ENCODE data around the gene C4B. TPM values are rescaled to one million over a fixed set of nuclear protein-coding genes. Genes with fewer than 3 reads are reported as not detected.

The C4B gene
- total and polyA plus RNA-seq, 2 donors (not counting 3 experiments of a cell fraction or from before 2014, with no cell fraction given) = 4.4 to 6.3 TPM

DNA sequence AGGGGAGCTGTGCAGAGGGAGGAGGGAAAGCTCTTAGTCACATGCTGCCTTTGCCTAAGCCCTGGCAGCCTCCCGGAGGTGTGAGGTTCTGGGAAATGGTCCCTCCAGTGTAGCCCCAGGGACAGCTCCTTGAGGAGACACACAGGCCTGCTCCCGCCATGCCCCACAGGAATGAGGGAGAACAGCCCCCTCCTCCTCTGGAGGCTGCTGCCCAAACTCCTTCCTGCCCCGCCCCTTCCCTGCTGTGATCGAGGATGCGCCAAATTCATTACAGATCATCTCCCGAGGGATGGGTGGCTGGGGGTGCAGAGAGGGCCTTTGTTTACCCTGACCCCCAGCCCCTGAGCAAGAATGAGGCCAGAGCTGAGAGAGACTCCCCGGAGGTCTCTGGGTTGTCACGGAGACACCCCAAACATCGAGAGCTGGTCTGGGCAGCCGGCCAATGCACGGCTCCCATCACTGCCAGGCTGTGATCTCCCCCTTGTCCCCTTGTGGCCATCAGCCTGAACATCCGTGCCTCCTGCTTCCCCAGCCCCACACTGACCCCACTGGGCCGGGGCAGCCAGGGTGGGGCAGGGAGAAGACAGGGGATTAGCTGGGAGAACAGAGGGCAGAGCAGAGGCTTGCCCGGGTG is 32.0 kb downstream of the C4B start:
- no peak for DNase-seq (ENCODE audit: low read depth, low spot score)
- BruUV-seq (replicated peaks) = no TSS peak
- no peak for FAIRE-seq
- ChIA-PET POLR2A (no interaction called here), CTCF (interaction anchor here (2.4 kb wide), 1 partner anchor 17 kb away, joined by 10 read pairs; no protein-coding TSS in a partner anchor)
- intact Hi-C loops (cut with micrococcal nuclease) = loop anchor here (10.0 kb wide), 2 partner anchors 148 to 748 kb away; partner anchors contain the start of genes GPSM3 and PBX2
- H3K27me3 ChIP-seq (ENCODE audit: control insufficient read depth in 2 of 2, insufficient read depth in 2 of 2, low read length in 2 of 2) = peaks cover 0 to 3% of the 10 kb centered on the region in 2 experiments
- H4K20me1 ChIP-seq (replicated peaks; ENCODE audit: control insufficient read depth, extremely low read depth, insufficient read depth, low read length) = no peaks in the 10 kb centered on the region
- H3K4me1 ChIP-seq (ENCODE audit: control insufficient read depth, extremely low read depth, insufficient read depth, low read length) = peaks cover 10% of the 10 kb centered on the region
- no peaks in the 10 kb centered on the region for H3K36me3 ChIP-seq (ENCODE audit: control insufficient read depth in 2 of 2, extremely low read depth in 1 of 2, insufficient read depth in 2 of 2, low read length in 2 of 2)
- dilution Hi-C loops (cut with MboI; ENCODE audit: extremely low pct_ligation_motif_present, low sequenced_read_pairs) = no loop called here
- TF ChIP-seq MYC (IDR thresholded peaks at IDR 0.05; ENCODE audit: low read depth, low read length) (no peak), GATA2 (IDR thresholded peaks at IDR 0.05; ENCODE audit: insufficient read depth, insufficient read length, low read depth, low read length) (no peak), JUN (IDR thresholded peaks at IDR 0.05; ENCODE audit: borderline replicate concordance, insufficient read depth, insufficient read length, low read depth) (no peak), POLR2A (IDR thresholded peaks at IDR 0.05; ENCODE audit: low read depth, low read length) (no peak), POLR2AphosphoS5 (IDR thresholded peaks at IDR 0.05; ENCODE audit: insufficient read depth, low read depth, low read length) (no peak), EZH2 (IDR thresholded peaks at IDR 0.05; ENCODE audit: borderline replicate concordance, low read depth, low read length, severe bottlenecking) (no peak), FOS (IDR thresholded peaks at IDR 0.05; ENCODE audit: borderline replicate concordance, insufficient read depth, low read length) (no peak)
- TF ChIP-seq, protein P1, sequence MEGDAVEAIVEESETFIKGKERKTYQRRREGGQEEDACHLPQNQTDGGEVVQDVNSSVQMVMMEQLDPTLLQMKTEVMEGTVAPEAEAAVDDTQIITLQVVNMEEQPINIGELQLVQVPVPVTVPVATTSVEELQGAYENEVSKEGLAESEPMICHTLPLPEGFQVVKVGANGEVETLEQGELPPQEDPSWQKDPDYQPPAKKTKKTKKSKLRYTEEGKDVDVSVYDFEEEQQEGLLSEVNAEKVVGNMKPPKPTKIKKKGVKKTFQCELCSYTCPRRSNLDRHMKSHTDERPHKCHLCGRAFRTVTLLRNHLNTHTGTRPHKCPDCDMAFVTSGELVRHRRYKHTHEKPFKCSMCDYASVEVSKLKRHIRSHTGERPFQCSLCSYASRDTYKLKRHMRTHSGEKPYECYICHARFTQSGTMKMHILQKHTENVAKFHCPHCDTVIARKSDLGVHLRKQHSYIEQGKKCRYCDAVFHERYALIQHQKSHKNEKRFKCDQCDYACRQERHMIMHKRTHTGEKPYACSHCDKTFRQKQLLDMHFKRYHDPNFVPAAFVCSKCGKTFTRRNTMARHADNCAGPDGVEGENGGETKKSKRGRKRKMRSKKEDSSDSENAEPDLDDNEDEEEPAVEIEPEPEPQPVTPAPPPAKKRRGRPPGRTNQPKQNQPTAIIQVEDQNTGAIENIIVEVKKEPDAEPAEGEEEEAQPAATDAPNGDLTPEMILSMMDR (IDR thresholded peaks at IDR 0.05; ENCODE audit: extremely low read depth in 1 of 2, insufficient read depth in 1 of 2, low read depth in 1 of 2, low read length in 2 of 2) = no peak
- TF ChIP-seq, protein P2, sequence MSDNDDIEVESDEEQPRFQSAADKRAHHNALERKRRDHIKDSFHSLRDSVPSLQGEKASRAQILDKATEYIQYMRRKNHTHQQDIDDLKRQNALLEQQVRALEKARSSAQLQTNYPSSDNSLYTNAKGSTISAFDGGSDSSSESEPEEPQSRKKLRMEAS (IDR thresholded peaks at IDR 0.05; ENCODE audit: insufficient read depth, insufficient read length) = no peak
- H3K27ac ChIP-seq (ENCODE audit: insufficient read depth, low read depth, low read length) = no peak overlapping the region
- no peak overlapping the region for H3K4me3 ChIP-seq (replicated peaks in 1 of 3; ENCODE audit: insufficient read depth in 1 of 3, low read depth in 1 of 3, low read length in 3 of 3)
- H2AFZ ChIP-seq (ENCODE audit: low read depth, low read length) = peak overlapping the region; percentile 48
- H3K9me3 ChIP-seq (replicated peaks; ENCODE audit: control insufficient read depth, insufficient read depth, low read length) = no peaks in the 10 kb centered on the region
- no peak overlapping the region for H3K9ac ChIP-seq (replicated peaks; ENCODE audit: extremely low read depth, insufficient read depth, low read length)
- H3K4me2 ChIP-seq (ENCODE audit: insufficient read depth, low read length) = no peak overlapping the region
- no peaks in the 10 kb centered on the region for H3K9me1 ChIP-seq (replicated peaks; ENCODE audit: control insufficient read depth, extremely low read depth, insufficient read depth, low read length)
- no peaks in the 10 kb centered on the region for H3K79me2 ChIP-seq (ENCODE audit: control insufficient read depth, insufficient read depth, low read length)
